Spleen (tissue), 10 donors: Measurements from ENCODE around the gene PTGFR. TPM values are rescaled to one million over a fixed set of nuclear protein-coding genes. Genes with fewer than 3 reads are reported as not detected.

Experiments
- polyA plus RNA-seq, 3 donors: library from polyadenylated mRNA; stranded (reverse); fragments of 200-250 nt; gene quantifications; one replicate each; pipeline ENCODE4 v1.2.1, GENCODE V29; 2013
- total RNA-seq, 7 donors: library from RNA; depleted of rRNA in 3 of 7; stranded (reverse); fragments of >200 nt in 3 of 7; fragmentation: NEBNext Ultra II Directional in 4 of 7; extraction: Animal tissue kit (Norgen Biotek cat#: 25700) in 4 of 7; gene quantifications; one replicate each; pipeline versions ENCODE4 v1.1.0 to v1.2.1, GENCODE V29; 2016 to 2021
- donor health status: healthy with polysubstance abuse.
- donor health status: DM: no; HTN: no; CAD: no; lungs with moderate emphysema.
- donor health status: DM: no; HTN: no; CAD: no.
- donor health status: Bipolar disorder and iron deficiency.
- donor health status: healthy.
- donor health status: DM: no; HTN: no; CAD: no.
- donor health status: DM: yes; HTN: yes; CAD: no.

The PTGFR gene
- total and polyA plus RNA-seq, 10 donors: 0.28 to 2.4 (median 0.47) TPM

Other genes with a start within 250 kb of the PTGFR start
- gene IFI44L, start 129.5 kb downstream of the PTGFR start, total RNA-seq: 10 to 100 TPM; 23.3 to 60.3 (median 37.4) TPM
- gene IFI44L, start 129.5 kb downstream of the PTGFR start, polyA plus RNA-seq: 10 to 100 TPM; 10.3 to 15.9 (median 10.6) TPM
- 10 to 100 TPM; 32.3 to 96.1 (median 76.0) TPM for gene IFI44, start 158.9 kb downstream of the PTGFR start, total RNA-seq
- gene IFI44, start 158.9 kb downstream of the PTGFR start, polyA plus RNA-seq: 100 to 1,000 TPM in 1 of 3 donors, 10 to 100 TPM in 2; 45.0 to 107 (median 93.4) TPM